ENCODE data around the gene PLOD3.
A peak's percentile ranks its signal among the peaks of the same experiment; 100 is the strongest.
"Not testable (repeated sequence)": the region's sequence is repeated elsewhere in the genome, so short reads cannot be mapped to it uniquely, and the experiment has no call there.

The PLOD3 gene

GRCh38 chr7:101255796-101256195 lies 38.4 kb upstream of the PLOD3 start:
- Histone ChIP-seq H2AFZ (ENCODE audit: low read depth, low read length) (no peak overlapping the region), H3K9me3 (ENCODE audit: insufficient read depth, low read length) (no peaks in the 10 kb centered on the region), H3K4me1 (ENCODE audit: low read length) (peaks cover 9% of the 10 kb centered on the region), H3K4me3 (ENCODE audit: low read length) (no peak overlapping the region), H4K20me1 (ENCODE audit: insufficient read depth, low read length) (no peaks in the 10 kb centered on the region), H3K79me2 (ENCODE audit: low read length) (peaks cover 13% of the 10 kb centered on the region), H3K4me2 (ENCODE audit: low read length) (no peak overlapping the region), H3K9ac (ENCODE audit: low read length) (no peak overlapping the region), H3K27me3 (ENCODE audit: low read depth, low read length) (no peaks in the 10 kb centered on the region), H3K27ac (ENCODE audit: low read length) (no peak overlapping the region), H3K36me3 (replicated peaks; ENCODE audit: low read depth, low read length) (peaks cover 4% of the 10 kb centered on the region)
- TF ChIP-seq CTCF (IDR thresholded peaks at IDR 0.05; ENCODE audit: low read depth, low read length) (no peak), EZH2phosphoT487 (IDR thresholded peaks at IDR 0.05; ENCODE audit: low read depth) (no peak)

- H3K9ac ChIP-seq (ENCODE audit: low read length); H4K20me1 ChIP-seq (ENCODE audit: insufficient read depth, low read length); H2AFZ ChIP-seq (ENCODE audit: low read depth, low read length); H3K27me3 ChIP-seq (ENCODE audit: low read depth, low read length); H3K27ac ChIP-seq (ENCODE audit: low read length); H3K9me3 ChIP-seq (ENCODE audit: insufficient read depth, low read length): not testable (repeated sequence)
- H3K4me2 ChIP-seq (ENCODE audit: low read length): peak overlapping the region; percentile 64
- H3K4me3 ChIP-seq (ENCODE audit: low read length): peak overlapping the region; percentile 97
- peaks cover 10% of the 10 kb centered on the region for H3K36me3 ChIP-seq (replicated peaks; ENCODE audit: low read depth, low read length)
- H3K4me1 ChIP-seq (ENCODE audit: low read length): peaks cover 21% of the 10 kb centered on the region
- H3K79me2 ChIP-seq (ENCODE audit: low read length): peaks cover 37% of the 10 kb centered on the region
Observed at GRCh38 chr7:101253199-101253598, 35.8 kb upstream of the PLOD3 start.

- peak overlapping the region; percentile 67 for H3K4me2 ChIP-seq (ENCODE audit: low read length)
- peak overlapping the region; percentile 83 for H2AFZ ChIP-seq (ENCODE audit: low read depth, low read length)
- H3K4me1 ChIP-seq (ENCODE audit: low read length): peaks cover 21% of the 10 kb centered on the region
- peak overlapping the region; percentile 89 for H3K27ac ChIP-seq (ENCODE audit: low read length)
- peak overlapping the region; percentile 87 for H3K9ac ChIP-seq (ENCODE audit: low read length)
- H3K27me3 ChIP-seq (ENCODE audit: low read depth, low read length): no peaks in the 10 kb centered on the region
- H3K9me3 ChIP-seq (ENCODE audit: insufficient read depth, low read length): no peaks in the 10 kb centered on the region
- H3K4me3 ChIP-seq (ENCODE audit: low read length): peak overlapping the region; percentile 97
- H4K20me1 ChIP-seq (ENCODE audit: insufficient read depth, low read length): 0 out of 2 replicates have a peak, but pooled peaks cover 2% of the 10 kb centered on the region
- peaks cover 17% of the 10 kb centered on the region for H3K36me3 ChIP-seq (replicated peaks; ENCODE audit: low read depth, low read length)
- no peak for TF ChIP-seq CTCF (IDR thresholded peaks at IDR 0.05; ENCODE audit: low read depth, low read length)
- no peak for TF ChIP-seq EZH2phosphoT487 (IDR thresholded peaks at IDR 0.05; ENCODE audit: low read depth)
- H3K79me2 ChIP-seq (ENCODE audit: low read length): peaks cover 45% of the 10 kb centered on the region
Observed at GRCh38 chr7:101251871-101252659, 34.7 kb upstream of the PLOD3 start.

GRCh38 chr7:101250324-101250723 lies 32.9 kb upstream of the PLOD3 start:
- Histone ChIP-seq H3K36me3 (replicated peaks; ENCODE audit: low read depth, low read length) (peaks cover 21% of the 10 kb centered on the region), H3K4me1 (ENCODE audit: low read length) (peaks cover 22% of the 10 kb centered on the region), H4K20me1 (ENCODE audit: insufficient read depth, low read length) (0 out of 2 replicates have a peak, but pooled peaks cover 2% of the 10 kb centered on the region), H2AFZ (ENCODE audit: low read depth, low read length) (no peak overlapping the region), H3K27ac (ENCODE audit: low read length) (peak overlapping the region; percentile 89), H3K4me2 (ENCODE audit: low read length) (peak overlapping the region; percentile 67), H3K4me3 (ENCODE audit: low read length) (peak overlapping the region; percentile 97), H3K9ac (ENCODE audit: low read length) (peak overlapping the region; percentile 58; the same call in 1 of the 2 replicates), H3K27me3 (ENCODE audit: low read depth, low read length) (no peaks in the 10 kb centered on the region), H3K79me2 (ENCODE audit: low read length) (peaks cover 62% of the 10 kb centered on the region), H3K9me3 (ENCODE audit: insufficient read depth, low read length) (no peaks in the 10 kb centered on the region)
- no peak for TF ChIP-seq CTCF (IDR thresholded peaks at IDR 0.05; ENCODE audit: low read depth, low read length)
- TF ChIP-seq EZH2phosphoT487 (IDR thresholded peaks at IDR 0.05; ENCODE audit: low read depth): no peak

Data from OCI-LY3 (cell line).